GM12878 (cell line): ENCODE measurements around the gene SLC6A7. TPM values are rescaled to one million over a fixed set of nuclear protein-coding genes. Genes with fewer than 3 reads are reported as not detected.

ENCODE experiments used
- ATAC-seq: fragments of 200-7000 bp; cut with Tn5 transposase; 3 replicates; pipeline ENCODE4 v1.9.1; 2020; ENCODE audit warnings: mild to moderate bottlenecking, moderate library complexity
- BruUV-seq: library from RNA; stranded (reverse); fragments of 400-500 nt; replicated peaks from 2 replicates; lab custom pipeline; 2021; lab: Mats Ljungman, UMichigan
- CTCF ChIA-PET: fragments of 300-600 bp; sonication (Branson Sonifier 250); formaldehyde crosslinking; extraction: SDS; loops from one replicate; lab custom pipeline; 2021; ENCODE audit warnings: inconsistent platforms; lab: Yijun Ruan, JAX
- POLR2A ChIA-PET: fragments of 350-600 bp; formaldehyde crosslinking; extraction: SDS; loops from one replicate; lab custom pipeline; 2021; ENCODE audit warnings: inconsistent platforms; lab: Charles Lee
- RAD21 ChIA-PET: fragments of 300-600 bp; sonication (Branson Sonifier 250); formaldehyde crosslinking; loops from one replicate; lab custom pipeline; 2023; ENCODE audit warnings: antibody characterized with exemption; ENCODE audit not compliant: unreplicated experiment; lab: Charles Lee
- SMC1A ChIA-PET: fragments of 300-600 bp; sonication (Branson Sonifier 250); formaldehyde crosslinking; loops from one replicate; lab custom pipeline; 2023; ENCODE audit not compliant: unreplicated experiment, uncharacterized antibody; lab: Charles Lee
- DNase-seq: peaks from one replicate; pipeline ENCODE4 v3.0.0-alpha.2; 2011; ENCODE audit warnings: low read depth, low spot score
- FAIRE-seq: peaks from 3 replicates; lab custom pipeline; 2011; peaks lifted over from hg19 to GRCh38; lab: Jason Lieb, UNC
- H2AFZ ChIP-seq: 2 replicates; pipeline ENCODE4 v1.6.0; 2011; ENCODE audit warnings: low read depth, low read length, control low read depth; ENCODE audit not compliant: control insufficient read depth
- H3K27ac ChIP-seq: 2 replicates; pipeline ENCODE4 v1.5.1; 2011; ENCODE audit warnings: control low read depth; ENCODE audit not compliant: control insufficient read depth, insufficient read depth
- H3K27me3 ChIP-seq, 2 experiments: replicated peaks in 1 of 2; 2 replicates each; pipeline versions ENCODE4 v1.6.0 to v1.6.1; 2011; ENCODE audit warnings: low read length in 1 of 2; ENCODE audit not compliant: control insufficient read depth in 2 of 2, insufficient read depth in 2 of 2
- H3K36me3 ChIP-seq, 2 experiments: 2 replicates each; pipeline ENCODE4 v1.5.1; 2011; ENCODE audit warnings: low read length in 1 of 2; ENCODE audit not compliant: control insufficient read depth in 2 of 2, insufficient read depth in 2 of 2
- H3K4me1 ChIP-seq: 2 replicates; pipeline ENCODE4 v1.6.1; 2011; ENCODE audit warnings: mild to moderate bottlenecking, low read length, moderate library complexity, mixed read lengths; ENCODE audit not compliant: control insufficient read depth, insufficient read depth
- H3K4me2 ChIP-seq: 2 replicates; pipeline ENCODE4 v1.6.0; 2011; ENCODE audit warnings: control low read depth; ENCODE audit not compliant: control insufficient read depth, insufficient read depth
- H3K4me3 ChIP-seq: fragments of 200-600 bp; sonication (generic); 2 replicates; pipeline ENCODE4 v1.5.1; 2016
- H3K79me2 ChIP-seq: 2 replicates; pipeline ENCODE4 v1.6.0; 2011; ENCODE audit warnings: low read length; ENCODE audit not compliant: control insufficient read depth, insufficient read depth
- H3K9ac ChIP-seq: 2 replicates; pipeline ENCODE4 v1.8.0; 2011; ENCODE audit warnings: low read length, control low read depth, mixed read lengths; ENCODE audit not compliant: control insufficient read depth, insufficient read depth
- H3K9me3 ChIP-seq: replicated peaks from 3 replicates; pipeline ENCODE4 v1.5.1; 2011; ENCODE audit warnings: mild to moderate bottlenecking, low read length; ENCODE audit not compliant: control insufficient read depth, insufficient read depth
- H4K20me1 ChIP-seq: 2 replicates; pipeline ENCODE4 v1.6.0; 2011; ENCODE audit not compliant: control insufficient read depth, insufficient read depth
- BHLHE40 ChIP-seq, 2 experiments: fragments of 450-650 bp in 1 of 2; IDR thresholded peaks; 2 replicates each; pipeline ENCODE4 v1.6.1; 2011 to 2017; ENCODE audit warnings: low read depth in 2 of 2, borderline replicate concordance in 1 of 2, improper control_type of control experiment in 1 of 2, low read length in 1 of 2, mild to moderate bottlenecking in 1 of 2
- CEBPB ChIP-seq, 2 experiments: fragments of 150-350 bp in 1 of 2; IDR thresholded peaks; 2 replicates each; pipeline ENCODE4 v1.6.1; 2012 to 2014; ENCODE audit warnings: low read depth in 2 of 2, low read length in 2 of 2, borderline replicate concordance in 1 of 2, inconsistent platforms in 1 of 2
- CEBPZ ChIP-seq: fragments of 150-350 bp; IDR thresholded peaks from 2 replicates; pipeline ENCODE4 v1.6.1; 2016; ENCODE audit warnings: low read depth, low read length
- CHD2 ChIP-seq: IDR thresholded peaks from 2 replicates; pipeline ENCODE4 v1.6.1; 2011; ENCODE audit warnings: low read depth, low read length, improper control_type of control experiment, borderline replicate concordance
- FOXM1 ChIP-seq: IDR thresholded peaks from 2 replicates; pipeline ENCODE4 v1.6.1; 2012; ENCODE audit warnings: low read depth, mild to moderate bottlenecking, inconsistent platforms, low read length, moderate library complexity
- HDGF ChIP-seq: fragments of 450-650 bp; IDR thresholded peaks from 2 replicates; pipeline ENCODE4 v1.6.1; 2016; ENCODE audit warnings: antibody characterized with exemption
- IKZF1 ChIP-seq: fragments of 450-650 bp; conservative IDR thresholded peaks from 2 replicates; pipeline ENCODE4 v1.6.1; 2017; ENCODE audit warnings: antibody characterized with exemption, mild to moderate bottlenecking
- SUPT20H ChIP-seq: IDR thresholded peaks from 2 replicates; pipeline ENCODE4 v1.6.1; 2011; ENCODE audit warnings: low read depth, mild to moderate bottlenecking, low read length, moderate library complexity, borderline replicate concordance; ENCODE audit not compliant: control insufficient read depth
- TARDBP ChIP-seq: IDR thresholded peaks from 2 replicates; pipeline ENCODE4 v1.6.1; 2016; ENCODE audit warnings: borderline replicate concordance
- TCF7 ChIP-seq: IDR thresholded peaks from 2 replicates; pipeline ENCODE4 v1.6.1; 2014; ENCODE audit warnings: antibody characterized with exemption, borderline replicate concordance
- ZBTB11 ChIP-seq: fragments of 450-650 bp; formaldehyde crosslinking; IDR thresholded peaks from 2 replicates; pipeline ENCODE4 v1.5.0; 2022; ENCODE audit warnings: mild to moderate bottlenecking, missing genetic modification characterization
- WGBS: methylation state at CpG from one replicate; pipeline ENCODE4 v1.1.6; 2016; ENCODE audit warnings: low lambda C conversion rate; ENCODE audit not compliant: insufficient replicate concordance, insufficient coverage; ENCODE audit errors: missing lambda C conversion rate; 5-methylcytosine and 5-hydroxymethylcytosine counted together
- in situ Hi-C: fragments of 300-500 bp; cut with MboI; formaldehyde crosslinking; loops from 9 replicates; pipeline ENCODE4 v1.14.3; 2018; ENCODE audit warnings: mixed read lengths
- intact Hi-C: fragments of 100-400 bp; cut with micrococcal nuclease; formaldehyde crosslinking; loops from one replicate; pipeline ENCODE4 v1.14.2; 2022; ENCODE audit not compliant: unreplicated experiment
- polyA plus RNA-seq, 11 experiments: library from polyadenylated mRNA; depleted of rRNA in 4 of 11; unstranded in 6 of 11; stranded (reverse) in 5 of 11; fragments of >200 nt; fragmentation: Nextera tagmentation in 4 of 11; fragmentation: Illumina TruSeq in 1 of 11; extraction: Ambion mirVana in 4 of 11; extraction: Trizol in 1 of 11; gene quantifications; 1 replicate in 1 of 11; 2 replicates in 10 of 11; pipeline versions ENCODE4 v1.2.1 to v1.2.3, GENCODE V29; 2011 to 2016; ENCODE audit warnings: inconsistent platforms in 2 of 11, missing spikeins in 2 of 11, low read depth in 1 of 11
- total RNA-seq, 4 experiments: library from RNA; depleted of rRNA in 3 of 4; stranded (reverse); fragments of >200 nt in 3 of 4; fragmentation: Illumina TruSeq in 1 of 4; extraction: Trizol in 1 of 4; gene quantifications; 2 replicates each; pipeline versions ENCODE4 v1.2.1 to v1.2.3, GENCODE V29; 2013 to 2021

The SLC6A7 gene
- total and polyA plus RNA-seq, 10 of the 15 experiments (the other 5 are each of a cell fraction or from before 2014, with no cell fraction given), result 0.01 to 0.15 (median 0.06) TPM; not detected in 7

- in situ Hi-C loops, result no loop called here
- DNase-seq (no peak), ATAC-seq (no peak), FAIRE-seq (no peak)
- Histone ChIP-seq H3K36me3 (no peaks in the 10 kb centered on the region), H4K20me1 (no peaks in the 10 kb centered on the region), H3K27me3 (no peaks in the 10 kb centered on the region; a peak in 2 of 4 replicates), H3K4me3 (no peak overlapping the region), H3K79me2 (no peaks in the 10 kb centered on the region), H3K9ac (no peak overlapping the region), H3K27ac (no peak overlapping the region), H3K4me1 (no peaks in the 10 kb centered on the region), H2AFZ (no peak overlapping the region), H3K9me3 (no peaks in the 10 kb centered on the region), H3K4me2 (no peak overlapping the region)
- ChIA-PET RAD21 (no interaction called here), POLR2A (no interaction called here), CTCF (interaction anchor here (1.6 to 9.3 kb wide), 3 partner anchors 11 to 45 kb away, joined by 4 to 68 read pairs (median 6); no protein-coding TSS in a partner anchor), SMC1A (interaction anchor here (0.9 to 1.7 kb wide), 3 partner anchors 9 to 240 kb away, joined by 3 to 7 read pairs (median 5); partner anchors contain the start of gene CD74)
- BruUV-seq, result no TSS peak
- WGBS, result 27% methylated on average over 3 of the region's 3 CpGs
- intact Hi-C loops, result no loop called here
- TF ChIP-seq CEBPZ (no peak), BHLHE40 (IDR thresholded peaks at IDR 0.05; ENCODE audit: borderline replicate concordance in 1 of 2, low read depth in 2 of 2, low read length in 1 of 2) (no peak), CEBPB (IDR thresholded peaks at IDR 0.05; ENCODE audit: borderline replicate concordance in 1 of 2, low read depth in 2 of 2, low read length in 2 of 2) (no peak), ZBTB11 (CRISPR knock-in tag) (no peak), TCF7 (no peak), CHD2 (no peak), TARDBP (no peak), IKZF1 (no peak), FOXM1 (no peak), SUPT20H (no peak), HDGF (no peak)
Measured at GRCh38 chr5:150173161-150173560, 16.7 kb upstream of the SLC6A7 start.
